ENCODE results near the gene BCORL1. TPM values are rescaled to one million over a fixed set of nuclear protein-coding genes. Genes with fewer than 3 reads are reported as not detected.

BCORL1 gene
- total RNA-seq, 1 donor from 2014 or later, result 1.7 TPM

GRCh38 chrX:130085551-130086446 lies 103.4 kb downstream of the BCORL1 start:
- TF ChIP-seq CTCF (conservative IDR thresholded peaks at IDR 0.05; ENCODE audit: low read depth, low read length), result no peak

GRCh38 chrX:130086447-130087206 lies 104.2 kb downstream of the BCORL1 start:
- TF ChIP-seq CTCF (conservative IDR thresholded peaks at IDR 0.05; ENCODE audit: low read depth, low read length), result no peak
- no peak for DNase-seq (ENCODE audit: low read depth)
- H3K4me3 ChIP-seq (ENCODE audit: low read depth, low read length), result no peak overlapping the region

More at GRCh38 chrX:130085551-130086446, 103.4 kb downstream of the BCORL1 start:
- no peak overlapping the region for H3K4me3 ChIP-seq (ENCODE audit: low read depth, low read length)
- no peak for DNase-seq (ENCODE audit: low read depth)

GRCh38 chrX:130090364-130090763 lies 107.9 kb downstream of the BCORL1 start:
- TF ChIP-seq CTCF (conservative IDR thresholded peaks at IDR 0.05; ENCODE audit: low read depth, low read length), result no peak
- H3K4me3 ChIP-seq (ENCODE audit: low read depth, low read length), result no peak overlapping the region
- DNase-seq (ENCODE audit: low read depth), result no peak

- DNase-seq (ENCODE audit: low read depth), result no peak
- no peak for TF ChIP-seq CTCF (conservative IDR thresholded peaks at IDR 0.05; ENCODE audit: low read depth, low read length)
- no peak overlapping the region for H3K4me3 ChIP-seq (ENCODE audit: low read depth, low read length)
Observed at GRCh38 chrX:130091980-130092522, 109.6 kb downstream of the BCORL1 start.

- H3K4me3 ChIP-seq (ENCODE audit: low read depth, low read length), result no peak overlapping the region
- no peak for TF ChIP-seq CTCF (conservative IDR thresholded peaks at IDR 0.05; ENCODE audit: low read depth, low read length)
- no peak for DNase-seq (ENCODE audit: low read depth)
Observed at GRCh38 chrX:130093271-130093670, 110.8 kb downstream of the BCORL1 start.

GRCh38 chrX:130094696-130095095 lies 112.3 kb downstream of the BCORL1 start:
- no peak for DNase-seq (ENCODE audit: low read depth)
- TF ChIP-seq CTCF (conservative IDR thresholded peaks at IDR 0.05; ENCODE audit: low read depth, low read length), result no peak
- H3K4me3 ChIP-seq (ENCODE audit: low read depth, low read length), result no peak overlapping the region
